B cell (primary cell): ENCODE measurements around the gene JADE2.

ENCODE experiments used
- EZH2 ChIP-seq: IDR thresholded peaks from 2 replicates; pipeline ENCODE4 v1.6.1; 2012; ENCODE audit warnings: borderline replicate concordance, low read depth, mild to moderate bottlenecking, moderate library complexity, low read length; ENCODE audit not compliant: insufficient read depth, poor library complexity, severe bottlenecking
- TF ChIP-seq, protein P1 (sequence below): fragments of 200-600 bp; IDR thresholded peaks from one replicate; pipeline ENCODE4 v1.8.0; 2022; ENCODE audit warnings: antibody characterized with exemption, mild to moderate bottlenecking

GRCh38 chr5:134507452-134507851, 18.0 kb upstream of the JADE2 start:
- TF ChIP-seq, protein P1, sequence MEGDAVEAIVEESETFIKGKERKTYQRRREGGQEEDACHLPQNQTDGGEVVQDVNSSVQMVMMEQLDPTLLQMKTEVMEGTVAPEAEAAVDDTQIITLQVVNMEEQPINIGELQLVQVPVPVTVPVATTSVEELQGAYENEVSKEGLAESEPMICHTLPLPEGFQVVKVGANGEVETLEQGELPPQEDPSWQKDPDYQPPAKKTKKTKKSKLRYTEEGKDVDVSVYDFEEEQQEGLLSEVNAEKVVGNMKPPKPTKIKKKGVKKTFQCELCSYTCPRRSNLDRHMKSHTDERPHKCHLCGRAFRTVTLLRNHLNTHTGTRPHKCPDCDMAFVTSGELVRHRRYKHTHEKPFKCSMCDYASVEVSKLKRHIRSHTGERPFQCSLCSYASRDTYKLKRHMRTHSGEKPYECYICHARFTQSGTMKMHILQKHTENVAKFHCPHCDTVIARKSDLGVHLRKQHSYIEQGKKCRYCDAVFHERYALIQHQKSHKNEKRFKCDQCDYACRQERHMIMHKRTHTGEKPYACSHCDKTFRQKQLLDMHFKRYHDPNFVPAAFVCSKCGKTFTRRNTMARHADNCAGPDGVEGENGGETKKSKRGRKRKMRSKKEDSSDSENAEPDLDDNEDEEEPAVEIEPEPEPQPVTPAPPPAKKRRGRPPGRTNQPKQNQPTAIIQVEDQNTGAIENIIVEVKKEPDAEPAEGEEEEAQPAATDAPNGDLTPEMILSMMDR: no peak
- no peak for TF ChIP-seq EZH2
